GM23338 (cell line): ENCODE results near the gene TUBA4B. TPM values are rescaled to one million over a fixed set of nuclear protein-coding genes. Genes with fewer than 3 reads are reported as not detected.

Experiments
- ATAC-seq: fragments of 200-7000 bp; cut with Tn5 transposase; 3 replicates; pipeline ENCODE4 v1.9.1; 2020
- DNase-seq: peaks from one replicate; pipeline ENCODE4 v3.0.0-alpha.2; 2015; ENCODE audit warnings: low spot score
- H2AFZ ChIP-seq: fragments of 200-600 bp; sonication (generic); 2 replicates; pipeline ENCODE4 v1.8.0; 2016; ENCODE audit warnings: antibody characterized with exemption, mild to moderate bottlenecking, moderate library complexity
- H3F3A ChIP-seq: fragments of 200-600 bp; sonication (generic); replicated peaks from 2 replicates; pipeline ENCODE4 v1.8.0; 2017; ENCODE audit warnings: antibody characterized with exemption, mixed run types, low read depth
- H3K27ac ChIP-seq: fragments of 200-600 bp; sonication (generic); 2 replicates; pipeline ENCODE4 v1.6.1; 2016; ENCODE audit warnings: low read depth
- H3K27me3 ChIP-seq: fragments of 200-600 bp; sonication (generic); 2 replicates; pipeline ENCODE4 v1.8.0; 2016; ENCODE audit warnings: mild to moderate bottlenecking, mixed run types, moderate library complexity; ENCODE audit not compliant: insufficient read depth
- H3K36me3 ChIP-seq: fragments of 200-600 bp; sonication (generic); 2 replicates; pipeline ENCODE4 v1.8.0; 2016; ENCODE audit warnings: mild to moderate bottlenecking; ENCODE audit not compliant: insufficient read depth
- H3K4me1 ChIP-seq: fragments of 200-600 bp; sonication (generic); 2 replicates; pipeline ENCODE4 v1.8.0; 2016; ENCODE audit warnings: mild to moderate bottlenecking, moderate library complexity; ENCODE audit not compliant: insufficient read depth
- H3K4me2 ChIP-seq: fragments of 200-600 bp; sonication (generic); 2 replicates; pipeline ENCODE4 v1.7.1; 2017; ENCODE audit warnings: mixed run types
- H3K4me3 ChIP-seq: fragments of 200-600 bp; sonication (generic); 2 replicates; pipeline ENCODE4 v1.6.1; 2016; ENCODE audit warnings: mixed run types
- H3K79me2 ChIP-seq: fragments of 200-600 bp; sonication (generic); replicated peaks from 2 replicates; pipeline ENCODE4 v1.8.0; 2017; ENCODE audit warnings: mild to moderate bottlenecking; ENCODE audit not compliant: insufficient read depth
- H3K9me2 ChIP-seq: fragments of 200-600 bp; sonication (generic); 2 replicates; pipeline ENCODE4 v1.8.0; 2017; ENCODE audit not compliant: insufficient read depth
- H4K20me1 ChIP-seq: fragments of 200-600 bp; sonication (generic); replicated peaks from 2 replicates; pipeline ENCODE4 v1.8.0; 2017; ENCODE audit warnings: mild to moderate bottlenecking; ENCODE audit not compliant: insufficient read depth
- H3K27ac Mint-ChIP-seq: 2 replicates; pipeline ENCODE4 v1.8.0; 2020; ENCODE audit warnings: inconsistent platforms, mild to moderate bottlenecking, moderate library complexity, mixed read lengths
- H3K27me3 Mint-ChIP-seq: 3 replicates; pipeline ENCODE4 v1.8.0; 2022; ENCODE audit warnings: low read depth, mild to moderate bottlenecking, moderate library complexity, mixed read lengths, inconsistent platforms; ENCODE audit not compliant: insufficient read depth, poor library complexity
- H3K36me3 Mint-ChIP-seq: 3 replicates; pipeline ENCODE4 v1.8.0; 2021; ENCODE audit warnings: low read depth, mild to moderate bottlenecking, inconsistent platforms, moderate library complexity, mixed read lengths
- H3K4me1 Mint-ChIP-seq: 3 replicates; pipeline ENCODE4 v1.8.0; 2020; ENCODE audit warnings: mild to moderate bottlenecking, inconsistent platforms, mixed read lengths
- H3K4me3 Mint-ChIP-seq: 3 replicates; pipeline ENCODE4 v1.8.0; 2021; ENCODE audit warnings: moderate library complexity, mild to moderate bottlenecking, inconsistent platforms, mixed read lengths
- H3K9me3 Mint-ChIP-seq: 3 replicates; pipeline ENCODE4 v1.8.0; 2020; ENCODE audit warnings: moderate library complexity, mild to moderate bottlenecking, inconsistent platforms, mixed read lengths
- CREB1 ChIP-seq: fragments of 250-450 bp; sonication (Bioruptor Pico); IDR thresholded peaks from 2 replicates; pipeline ENCODE4 v1.5.0; 2020; ENCODE audit warnings: low read depth, mild to moderate bottlenecking, moderate library complexity
- EZH2 ChIP-seq: fragments of 200-600 bp; sonication (generic); IDR thresholded peaks from one replicate; pipeline ENCODE4 v1.8.0; 2017; ENCODE audit warnings: antibody characterized with exemption, mild to moderate bottlenecking, low read depth; ENCODE audit not compliant: unreplicated experiment
- NANOG ChIP-seq: IDR thresholded peaks from 2 replicates; pipeline ENCODE4 v1.6.1; 2016; ENCODE audit warnings: antibody characterized with exemption, borderline replicate concordance
- POLR2AphosphoS5 ChIP-seq: IDR thresholded peaks from 2 replicates; pipeline ENCODE4 v1.6.1; 2016; ENCODE audit warnings: antibody characterized with exemption, low read depth
- STAT1 ChIP-seq: IDR thresholded peaks from one replicate; pipeline ENCODE4 v1.6.1; 2016; ENCODE audit warnings: antibody characterized with exemption; ENCODE audit not compliant: unreplicated experiment
- ZNF114 ChIP-seq: fragments of 250-450 bp; sonication (Bioruptor Pico); IDR thresholded peaks from 2 replicates; pipeline ENCODE4 v1.5.0; 2020; ENCODE audit warnings: mild to moderate bottlenecking, moderate library complexity
- ZNF331 ChIP-seq: fragments of 250-450 bp; sonication (Bioruptor Pico); IDR thresholded peaks from 2 replicates; pipeline ENCODE4 v1.5.0; 2020; ENCODE audit warnings: low read depth, mild to moderate bottlenecking, moderate library complexity
- polyA plus RNA-seq: library from polyadenylated mRNA; unstranded; fragments of >200 nt; fragmentation: Nextera tagmentation; extraction: Ambion mirVana; gene quantifications from 2 replicates; pipeline ENCODE4 v1.2.1, GENCODE V29; 2016
- total RNA-seq: library from RNA; depleted of rRNA; stranded (reverse); fragments of >200 nt; shearing (Covaris generic); gene quantifications from 2 replicates; pipeline ENCODE4 v1.2.3, GENCODE V29; 2014
- TF ChIP-seq, protein P1 (sequence below): IDR thresholded peaks from one replicate; pipeline ENCODE4 v1.6.1; 2018; ENCODE audit warnings: antibody characterized with exemption; ENCODE audit not compliant: unreplicated experiment
- TF ChIP-seq, protein P2 (sequence below), 2 experiments: fragments of 200-600 bp in 1 of 2; sonication (generic) in 1 of 2; conservative IDR thresholded peaks; 2 replicates each; pipeline versions ENCODE4 v1.5.1 to v1.6.1; 2016 to 2017; ENCODE audit warnings: antibody characterized with exemption in 2 of 2, low read depth in 2 of 2, mild to moderate bottlenecking in 2 of 2, moderate library complexity in 1 of 2
- TF ChIP-seq, protein P3 (sequence below): fragments of 250-450 bp; sonication (Bioruptor Pico); IDR thresholded peaks from 2 replicates; pipeline ENCODE4 v1.5.0; 2020; ENCODE audit warnings: mild to moderate bottlenecking, moderate library complexity

Gene TUBA4B
- total and polyA plus RNA-seq, 2 experiments from 2014 or later = 0.14 TPM; not detected in 1

DNA sequence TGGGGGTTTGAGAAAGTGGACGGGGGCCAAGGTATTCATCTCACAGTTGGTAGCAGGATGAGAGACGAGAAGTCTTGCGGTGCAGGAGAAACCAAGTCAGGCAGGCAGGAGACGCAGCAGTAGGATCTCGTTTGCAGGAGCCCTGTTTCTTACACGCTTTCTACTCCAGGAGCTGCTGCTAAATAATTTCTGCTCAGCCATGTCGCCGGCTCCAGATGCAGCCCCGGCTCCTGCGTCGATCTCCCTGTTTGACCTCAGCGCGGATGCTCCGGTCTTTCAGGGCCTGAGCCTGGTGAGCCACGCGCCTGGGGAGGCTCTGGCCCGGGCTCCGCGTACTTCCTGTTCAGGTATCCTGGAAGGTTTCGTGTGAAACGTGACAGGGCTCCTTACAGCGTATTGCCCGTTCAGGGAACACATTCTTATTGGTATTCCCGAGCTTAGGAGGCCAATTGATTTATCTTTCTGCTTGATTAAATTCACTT lies 22.9 kb upstream of the TUBA4B start:
- peak; percentile 51 for ATAC-seq
- Histone ChIP-seq H3K4me3 (peak overlapping the region; percentile 76), H3K36me3 (peaks cover 22% of the 10 kb centered on the region), H2AFZ (peak overlapping the region; percentile 65), H3F3A (peaks cover 7% of the 10 kb centered on the region), H3K27me3 (no peaks in the 10 kb centered on the region), H3K27ac (peak overlapping the region; percentile 92), H3K79me2 (peaks cover 21% of the 10 kb centered on the region), H3K4me2 (peak overlapping the region; percentile 82), H4K20me1 (peaks cover 3% of the 10 kb centered on the region), H3K9me2 (no peaks in the 10 kb centered on the region), H3K4me1 (peaks cover 12% of the 10 kb centered on the region)
- H3K4me3 Mint-ChIP-seq = peak overlapping the region; percentile 97
- H3K27me3 Mint-ChIP-seq = peaks cover 7% of the 10 kb centered on the region
- H3K4me1 Mint-ChIP-seq = peaks cover 11% of the 10 kb centered on the region
- peaks cover 2% of the 10 kb centered on the region; the same call in 1 of the 3 replicates for H3K9me3 Mint-ChIP-seq
- peak; percentile 80 for DNase-seq
- peak overlapping the region; percentile 99 for H3K27ac Mint-ChIP-seq
- H3K36me3 Mint-ChIP-seq = peaks cover 49% of the 10 kb centered on the region
- 0 out of 2 replicates have a peak, but pooled peaks have one; percentile 18 for TF ChIP-seq CREB1 (CRISPR knock-in tag)
- TF ChIP-seq, protein P1, sequence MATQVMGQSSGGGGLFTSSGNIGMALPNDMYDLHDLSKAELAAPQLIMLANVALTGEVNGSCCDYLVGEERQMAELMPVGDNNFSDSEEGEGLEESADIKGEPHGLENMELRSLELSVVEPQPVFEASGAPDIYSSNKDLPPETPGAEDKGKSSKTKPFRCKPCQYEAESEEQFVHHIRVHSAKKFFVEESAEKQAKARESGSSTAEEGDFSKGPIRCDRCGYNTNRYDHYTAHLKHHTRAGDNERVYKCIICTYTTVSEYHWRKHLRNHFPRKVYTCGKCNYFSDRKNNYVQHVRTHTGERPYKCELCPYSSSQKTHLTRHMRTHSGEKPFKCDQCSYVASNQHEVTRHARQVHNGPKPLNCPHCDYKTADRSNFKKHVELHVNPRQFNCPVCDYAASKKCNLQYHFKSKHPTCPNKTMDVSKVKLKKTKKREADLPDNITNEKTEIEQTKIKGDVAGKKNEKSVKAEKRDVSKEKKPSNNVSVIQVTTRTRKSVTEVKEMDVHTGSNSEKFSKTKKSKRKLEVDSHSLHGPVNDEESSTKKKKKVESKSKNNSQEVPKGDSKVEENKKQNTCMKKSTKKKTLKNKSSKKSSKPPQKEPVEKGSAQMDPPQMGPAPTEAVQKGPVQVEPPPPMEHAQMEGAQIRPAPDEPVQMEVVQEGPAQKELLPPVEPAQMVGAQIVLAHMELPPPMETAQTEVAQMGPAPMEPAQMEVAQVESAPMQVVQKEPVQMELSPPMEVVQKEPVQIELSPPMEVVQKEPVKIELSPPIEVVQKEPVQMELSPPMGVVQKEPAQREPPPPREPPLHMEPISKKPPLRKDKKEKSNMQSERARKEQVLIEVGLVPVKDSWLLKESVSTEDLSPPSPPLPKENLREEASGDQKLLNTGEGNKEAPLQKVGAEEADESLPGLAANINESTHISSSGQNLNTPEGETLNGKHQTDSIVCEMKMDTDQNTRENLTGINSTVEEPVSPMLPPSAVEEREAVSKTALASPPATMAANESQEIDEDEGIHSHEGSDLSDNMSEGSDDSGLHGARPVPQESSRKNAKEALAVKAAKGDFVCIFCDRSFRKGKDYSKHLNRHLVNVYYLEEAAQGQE = no peak

DNA sequence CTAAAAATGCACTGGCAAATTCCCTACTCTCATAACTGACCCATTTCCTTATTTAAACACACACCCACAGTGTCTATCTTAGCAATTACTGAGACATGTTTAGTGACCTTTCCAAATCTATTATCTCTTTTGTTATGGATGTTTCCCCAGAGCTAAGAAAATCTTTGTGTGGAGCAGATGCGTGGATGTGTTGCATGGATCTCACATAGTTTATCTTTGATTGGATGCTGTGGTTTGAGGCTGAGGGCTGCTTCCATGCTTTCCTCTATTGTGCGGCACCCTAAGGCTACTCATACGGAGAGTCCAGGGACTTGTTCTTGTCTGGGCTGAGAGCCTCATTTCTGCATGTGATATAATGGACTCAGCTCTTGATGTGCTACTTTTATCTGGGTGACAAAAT lies 18.7 kb upstream of the TUBA4B start:
- Mint-ChIP-seq H3K36me3 (peaks cover 68% of the 10 kb centered on the region), H3K4me3 (no peak overlapping the region), H3K27ac (no peak overlapping the region), H3K9me3 (peaks cover 2% of the 10 kb centered on the region; the same call in 1 of the 3 replicates), H3K27me3 (peaks cover 5% of the 10 kb centered on the region), H3K4me1 (peaks cover 4% of the 10 kb centered on the region)
- H3K27me3 ChIP-seq = no peaks in the 10 kb centered on the region
- no peaks in the 10 kb centered on the region for H3K9me2 ChIP-seq
- no peak for DNase-seq
- no peak overlapping the region for H2AFZ ChIP-seq
- peaks cover 27% of the 10 kb centered on the region for H3K36me3 ChIP-seq
- ATAC-seq = no peak
- H4K20me1 ChIP-seq = peaks cover 3% of the 10 kb centered on the region
- no peak overlapping the region for H3K4me2 ChIP-seq
- no peak overlapping the region for H3K4me3 ChIP-seq
- H3K27ac ChIP-seq = no peak overlapping the region
- H3F3A ChIP-seq = peaks cover 7% of the 10 kb centered on the region
- H3K4me1 ChIP-seq = peaks cover 7% of the 10 kb centered on the region
- peaks cover 16% of the 10 kb centered on the region for H3K79me2 ChIP-seq
- TF ChIP-seq ZNF114 (CRISPR knock-in tag) (no peak), EZH2 (no peak), STAT1 (no peak), ZNF331 (CRISPR knock-in tag) (no peak), POLR2AphosphoS5 (no peak), NANOG (no peak)
- TF ChIP-seq, protein P2, sequence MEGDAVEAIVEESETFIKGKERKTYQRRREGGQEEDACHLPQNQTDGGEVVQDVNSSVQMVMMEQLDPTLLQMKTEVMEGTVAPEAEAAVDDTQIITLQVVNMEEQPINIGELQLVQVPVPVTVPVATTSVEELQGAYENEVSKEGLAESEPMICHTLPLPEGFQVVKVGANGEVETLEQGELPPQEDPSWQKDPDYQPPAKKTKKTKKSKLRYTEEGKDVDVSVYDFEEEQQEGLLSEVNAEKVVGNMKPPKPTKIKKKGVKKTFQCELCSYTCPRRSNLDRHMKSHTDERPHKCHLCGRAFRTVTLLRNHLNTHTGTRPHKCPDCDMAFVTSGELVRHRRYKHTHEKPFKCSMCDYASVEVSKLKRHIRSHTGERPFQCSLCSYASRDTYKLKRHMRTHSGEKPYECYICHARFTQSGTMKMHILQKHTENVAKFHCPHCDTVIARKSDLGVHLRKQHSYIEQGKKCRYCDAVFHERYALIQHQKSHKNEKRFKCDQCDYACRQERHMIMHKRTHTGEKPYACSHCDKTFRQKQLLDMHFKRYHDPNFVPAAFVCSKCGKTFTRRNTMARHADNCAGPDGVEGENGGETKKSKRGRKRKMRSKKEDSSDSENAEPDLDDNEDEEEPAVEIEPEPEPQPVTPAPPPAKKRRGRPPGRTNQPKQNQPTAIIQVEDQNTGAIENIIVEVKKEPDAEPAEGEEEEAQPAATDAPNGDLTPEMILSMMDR (conservative IDR thresholded peaks at IDR 0.05; ENCODE audit: low read depth in 2 of 2) = no peak
- TF ChIP-seq, protein P3, sequence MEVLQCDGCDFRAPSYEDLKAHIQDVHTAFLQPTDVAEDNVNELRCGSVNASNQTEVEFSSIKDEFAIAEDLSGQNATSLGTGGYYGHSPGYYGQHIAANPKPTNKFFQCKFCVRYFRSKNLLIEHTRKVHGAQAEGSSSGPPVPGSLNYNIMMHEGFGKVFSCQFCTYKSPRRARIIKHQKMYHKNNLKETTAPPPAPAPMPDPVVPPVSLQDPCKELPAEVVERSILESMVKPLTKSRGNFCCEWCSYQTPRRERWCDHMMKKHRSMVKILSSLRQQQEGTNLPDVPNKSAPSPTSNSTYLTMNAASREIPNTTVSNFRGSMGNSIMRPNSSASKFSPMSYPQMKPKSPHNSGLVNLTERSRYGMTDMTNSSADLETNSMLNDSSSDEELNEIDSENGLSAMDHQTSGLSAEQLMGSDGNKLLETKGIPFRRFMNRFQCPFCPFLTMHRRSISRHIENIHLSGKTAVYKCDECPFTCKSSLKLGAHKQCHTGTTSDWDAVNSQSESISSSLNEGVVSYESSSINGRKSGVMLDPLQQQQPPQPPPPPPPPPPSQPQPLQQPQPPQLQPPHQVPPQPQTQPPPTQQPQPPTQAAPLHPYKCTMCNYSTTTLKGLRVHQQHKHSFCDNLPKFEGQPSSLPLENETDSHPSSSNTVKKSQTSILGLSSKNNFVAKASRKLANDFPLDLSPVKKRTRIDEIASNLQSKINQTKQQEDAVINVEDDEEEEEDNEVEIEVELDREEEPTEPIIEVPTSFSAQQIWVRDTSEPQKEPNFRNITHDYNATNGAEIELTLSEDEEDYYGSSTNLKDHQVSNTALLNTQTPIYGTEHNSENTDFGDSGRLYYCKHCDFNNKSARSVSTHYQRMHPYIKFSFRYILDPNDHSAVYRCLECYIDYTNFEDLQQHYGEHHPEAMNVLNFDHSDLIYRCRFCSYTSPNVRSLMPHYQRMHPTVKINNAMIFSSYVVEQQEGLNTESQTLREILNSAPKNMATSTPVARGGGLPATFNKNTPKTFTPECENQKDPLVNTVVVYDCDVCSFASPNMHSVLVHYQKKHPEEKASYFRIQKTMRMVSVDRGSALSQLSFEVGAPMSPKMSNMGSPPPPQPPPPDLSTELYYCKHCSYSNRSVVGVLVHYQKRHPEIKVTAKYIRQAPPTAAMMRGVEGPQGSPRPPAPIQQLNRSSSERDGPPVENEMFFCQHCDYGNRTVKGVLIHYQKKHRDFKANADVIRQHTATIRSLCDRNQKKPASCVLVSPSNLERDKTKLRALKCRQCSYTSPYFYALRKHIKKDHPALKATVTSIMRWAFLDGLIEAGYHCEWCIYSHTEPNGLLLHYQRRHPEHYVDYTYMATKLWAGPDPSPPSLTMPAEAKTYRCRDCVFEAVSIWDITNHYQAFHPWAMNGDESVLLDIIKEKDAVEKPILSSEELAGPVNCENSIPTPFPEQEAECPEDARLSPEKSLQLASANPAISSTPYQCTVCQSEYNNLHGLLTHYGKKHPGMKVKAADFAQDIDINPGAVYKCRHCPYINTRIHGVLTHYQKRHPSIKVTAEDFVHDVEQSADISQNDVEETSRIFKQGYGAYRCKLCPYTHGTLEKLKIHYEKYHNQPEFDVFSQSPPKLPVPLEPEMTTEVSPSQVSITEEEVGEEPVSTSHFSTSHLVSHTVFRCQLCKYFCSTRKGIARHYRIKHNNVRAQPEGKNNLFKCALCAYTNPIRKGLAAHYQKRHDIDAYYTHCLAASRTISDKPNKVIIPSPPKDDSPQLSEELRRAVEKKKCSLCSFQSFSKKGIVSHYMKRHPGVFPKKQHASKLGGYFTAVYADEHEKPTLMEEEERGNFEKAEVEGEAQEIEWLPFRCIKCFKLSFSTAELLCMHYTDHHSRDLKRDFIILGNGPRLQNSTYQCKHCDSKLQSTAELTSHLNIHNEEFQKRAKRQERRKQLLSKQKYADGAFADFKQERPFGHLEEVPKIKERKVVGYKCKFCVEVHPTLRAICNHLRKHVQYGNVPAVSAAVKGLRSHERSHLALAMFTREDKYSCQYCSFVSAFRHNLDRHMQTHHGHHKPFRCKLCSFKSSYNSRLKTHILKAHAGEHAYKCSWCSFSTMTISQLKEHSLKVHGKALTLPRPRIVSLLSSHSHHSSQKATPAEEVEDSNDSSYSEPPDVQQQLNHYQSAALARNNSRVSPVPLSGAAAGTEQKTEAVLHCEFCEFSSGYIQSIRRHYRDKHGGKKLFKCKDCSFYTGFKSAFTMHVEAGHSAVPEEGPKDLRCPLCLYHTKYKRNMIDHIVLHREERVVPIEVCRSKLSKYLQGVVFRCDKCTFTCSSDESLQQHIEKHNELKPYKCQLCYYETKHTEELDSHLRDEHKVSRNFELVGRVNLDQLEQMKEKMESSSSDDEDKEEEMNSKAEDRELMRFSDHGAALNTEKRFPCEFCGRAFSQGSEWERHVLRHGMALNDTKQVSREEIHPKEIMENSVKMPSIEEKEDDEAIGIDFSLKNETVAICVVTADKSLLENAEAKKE (CRISPR knock-in tag) = no peak
